Osteoblast (primary cell): ENCODE results near the gene MMD. TPM values are rescaled to one million over a fixed set of nuclear protein-coding genes. Genes with fewer than 3 reads are reported as not detected.

ENCODE experiments used
- DNase-seq: peaks from one replicate; pipeline ENCODE4 v3.0.0; 2011; ENCODE audit warnings: low spot score, mixed read lengths; ENCODE audit not compliant: insufficient read length; ENCODE audit errors: missing footprints
- H2AFZ ChIP-seq: 2 replicates; pipeline ENCODE4 v1.6.0; 2011; ENCODE audit warnings: mild to moderate bottlenecking, low read length
- H3K27ac ChIP-seq: 2 replicates; pipeline ENCODE4 v1.5.1; 2011; ENCODE audit warnings: mild to moderate bottlenecking, low read depth, low read length, moderate library complexity
- H3K27me3 ChIP-seq: 2 replicates; pipeline ENCODE4 v1.6.0; 2012; ENCODE audit warnings: mild to moderate bottlenecking, control low read depth, inconsistent platforms, low read length, moderate library complexity; ENCODE audit not compliant: insufficient read depth
- H3K36me3 ChIP-seq: 2 replicates; pipeline ENCODE4 v1.5.1; 2011; ENCODE audit warnings: mild to moderate bottlenecking, low read length, control low read depth, moderate library complexity; ENCODE audit not compliant: insufficient read depth
- H3K4me1 ChIP-seq: 2 replicates; pipeline ENCODE4 v1.5.1; 2011; ENCODE audit warnings: mild to moderate bottlenecking, low read length, control low read depth, moderate library complexity; ENCODE audit not compliant: insufficient read depth
- H3K4me2 ChIP-seq: 2 replicates; pipeline ENCODE4 v1.6.0; 2011; ENCODE audit warnings: mild to moderate bottlenecking, low read length; ENCODE audit not compliant: insufficient read depth
- H3K4me3 ChIP-seq: fragments of 200-600 bp; sonication (generic); 3 replicates; pipeline ENCODE4 v1.5.1; 2012; ENCODE audit warnings: mild to moderate bottlenecking, low read length, inconsistent platforms; ENCODE audit not compliant: insufficient read depth
- H3K79me2 ChIP-seq: 2 replicates; pipeline ENCODE4 v1.6.0; 2012; ENCODE audit warnings: mild to moderate bottlenecking, low read length, control low read depth, inconsistent platforms; ENCODE audit not compliant: insufficient read depth
- H3K9me3 ChIP-seq: 2 replicates; pipeline ENCODE4 v1.5.1; 2011; ENCODE audit warnings: low read depth, low read length, control low read depth
- H4K20me1 ChIP-seq: 2 replicates; pipeline ENCODE4 v1.6.0; 2012; ENCODE audit warnings: mild to moderate bottlenecking, low read length, control low read depth; ENCODE audit not compliant: insufficient read depth
- total RNA-seq: library from RNA; depleted of rRNA; stranded (reverse); fragments of >200 nt; gene quantifications from 2 replicates; pipeline ENCODE4 v1.2.3, GENCODE V29; 2012
- TF ChIP-seq, protein P1 (sequence below): IDR thresholded peaks from 2 replicates; pipeline ENCODE4 v1.5.1; 2011; ENCODE audit warnings: mild to moderate bottlenecking, low read depth, low read length, moderate library complexity; ENCODE audit errors: extremely low read depth

MMD gene
- total RNA-seq, 1 donor = 6.5 TPM

GRCh38 chr17:55342800-55343585, 78.6 kb downstream of the MMD start:
- Histone ChIP-seq H3K79me2 (no peaks in the 10 kb centered on the region), H3K4me2 (no peak overlapping the region), H3K27me3 (peaks cover 25% of the 10 kb centered on the region), H3K27ac (no peak overlapping the region), H3K9me3 (no peaks in the 10 kb centered on the region), H3K4me3 (no peak overlapping the region), H3K36me3 (no peaks in the 10 kb centered on the region), H3K4me1 (peaks cover 3% of the 10 kb centered on the region), H2AFZ (no peak overlapping the region), H4K20me1 (no peaks in the 10 kb centered on the region)
- no peak for DNase-seq
- TF ChIP-seq, protein P1, sequence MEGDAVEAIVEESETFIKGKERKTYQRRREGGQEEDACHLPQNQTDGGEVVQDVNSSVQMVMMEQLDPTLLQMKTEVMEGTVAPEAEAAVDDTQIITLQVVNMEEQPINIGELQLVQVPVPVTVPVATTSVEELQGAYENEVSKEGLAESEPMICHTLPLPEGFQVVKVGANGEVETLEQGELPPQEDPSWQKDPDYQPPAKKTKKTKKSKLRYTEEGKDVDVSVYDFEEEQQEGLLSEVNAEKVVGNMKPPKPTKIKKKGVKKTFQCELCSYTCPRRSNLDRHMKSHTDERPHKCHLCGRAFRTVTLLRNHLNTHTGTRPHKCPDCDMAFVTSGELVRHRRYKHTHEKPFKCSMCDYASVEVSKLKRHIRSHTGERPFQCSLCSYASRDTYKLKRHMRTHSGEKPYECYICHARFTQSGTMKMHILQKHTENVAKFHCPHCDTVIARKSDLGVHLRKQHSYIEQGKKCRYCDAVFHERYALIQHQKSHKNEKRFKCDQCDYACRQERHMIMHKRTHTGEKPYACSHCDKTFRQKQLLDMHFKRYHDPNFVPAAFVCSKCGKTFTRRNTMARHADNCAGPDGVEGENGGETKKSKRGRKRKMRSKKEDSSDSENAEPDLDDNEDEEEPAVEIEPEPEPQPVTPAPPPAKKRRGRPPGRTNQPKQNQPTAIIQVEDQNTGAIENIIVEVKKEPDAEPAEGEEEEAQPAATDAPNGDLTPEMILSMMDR = no peak

Other genes with a start within 250 kb of the MMD start
- gene HLF, start 156.9 kb downstream of the MMD start, total RNA-seq = under 0.01 TPM in 2 replicates
- not detected in 2 replicates for gene SMIM36, start 89.6 kb upstream of the MMD start, total RNA-seq